HG02981 (cell line): ENCODE results near the gene TRPM2.

Experiments used
- ATAC-seq: cut with Tn5 transposase; IDR thresholded peaks from one replicate; pipeline ENCODE4 v1.9.1; 2021; ENCODE audit warnings: mild to moderate bottlenecking, moderate library complexity; ENCODE audit not compliant: unreplicated experiment

The TRPM2 gene

GRCh38 chr21:44353191-44353970, at the start of gene TRPM2:
Gene TRPM2, plus strand, starts transcription at chr21:44353621. Its CDS starts 80 bp downstream, at chr21:44353701.
- no peak for ATAC-seq

- ATAC-seq = no peak
These were observed 49.3 kb upstream of the TRPM2 start for GRCh38 chr21:44304011-44304616.

GRCh38 chr21:44304877-44305293, 48.5 kb upstream of the TRPM2 start:
- no peak for ATAC-seq

GRCh38 chr21:44305691-44306090, 47.7 kb upstream of the TRPM2 start:
- ATAC-seq = no peak

- ATAC-seq = no peak
These were observed 46.3 kb upstream of the TRPM2 start for GRCh38 chr21:44306936-44307704.

- no peak for ATAC-seq
These were observed 42.6 kb upstream of the TRPM2 start for GRCh38 chr21:44310628-44311507.

GRCh38 chr21:44312089-44312488, 41.3 kb upstream of the TRPM2 start:
- ATAC-seq = no peak

GRCh38 chr21:44312716-44313115, 40.7 kb upstream of the TRPM2 start:
- ATAC-seq = no peak

GRCh38 chr21:44313451-44313850, 40.0 kb upstream of the TRPM2 start:
- no peak for ATAC-seq

GRCh38 chr21:44314128-44314527, 39.3 kb upstream of the TRPM2 start:
- ATAC-seq = no peak

- no peak for ATAC-seq
These were observed 38.9 kb upstream of the TRPM2 start for GRCh38 chr21:44314561-44314960.

- no peak for ATAC-seq
These were observed 37.7 kb upstream of the TRPM2 start for GRCh38 chr21:44315691-44316203.

- no peak for ATAC-seq
These were observed 37.0 kb upstream of the TRPM2 start for GRCh38 chr21:44316277-44316900.

GRCh38 chr21:44317241-44317782, 36.1 kb upstream of the TRPM2 start:
- no peak for ATAC-seq

- ATAC-seq = no peak
These were observed 35.5 kb upstream of the TRPM2 start for GRCh38 chr21:44317871-44318270.

GRCh38 chr21:44318489-44319285, 34.7 kb upstream of the TRPM2 start:
- ATAC-seq = no peak

- ATAC-seq = no peak
These were observed 33.9 kb upstream of the TRPM2 start for GRCh38 chr21:44319407-44320065.

- ATAC-seq = no peak
These were observed 32.6 kb upstream of the TRPM2 start for GRCh38 chr21:44320847-44321246.
